Breast epithelium (tissue), 4 donors: ENCODE results near the gene PLA2G15. TPM values are rescaled to one million over a fixed set of nuclear protein-coding genes. Genes with fewer than 3 reads are reported as not detected.

Experiments
- DNase-seq, 2 donors: peaks; one replicate each; pipeline ENCODE4 v3.0.0-alpha.2; 2019; ENCODE audit warnings: low spot score in 2 of 2
- H3K27ac ChIP-seq, 2 donors: fragments of 200-600 bp; sonication (generic) in 1 of 2; one replicate each; pipeline ENCODE4 v1.5.1; 2016 to 2019; ENCODE audit warnings: mild to moderate bottlenecking in 1 of 2
- H3K27me3 ChIP-seq, 2 donors: fragments of 200-600 bp; sonication (generic) in 1 of 2; one replicate each; pipeline versions ENCODE4 v1.5.1 to v1.6.0; 2017 to 2019; ENCODE audit warnings: control low read depth in 1 of 2, mild to moderate bottlenecking in 1 of 2
- H3K36me3 ChIP-seq: fragments of 200-600 bp; one replicate; pipeline ENCODE4 v1.5.1; 2019
- H3K4me1 ChIP-seq, 2 donors: fragments of 200-600 bp; sonication (generic); one replicate each; pipeline ENCODE4 v1.5.1; 2016 to 2019; ENCODE audit warnings: control low read depth in 1 of 2
- H3K4me3 ChIP-seq, 3 donors: fragments of 200-600 bp; sonication (generic); 1 replicate in 2 of 3; 2 replicates in 1 of 3; pipeline ENCODE4 v1.5.1; 2016 to 2019; ENCODE audit warnings: mild to moderate bottlenecking in 3 of 3, moderate library complexity in 2 of 3
- H3K9me3 ChIP-seq, 2 donors: fragments of 200-600 bp; sonication (generic) in 1 of 2; one replicate each; pipeline ENCODE4 v1.5.1; 2016 to 2019; ENCODE audit warnings: control low read depth in 1 of 2
- CTCF ChIP-seq, 3 donors: fragments of 450-650 bp; IDR thresholded peaks; one replicate each; pipeline ENCODE4 v1.5.1; 2016 to 2017; ENCODE audit warnings: antibody characterized with exemption in 3 of 3, mild to moderate bottlenecking in 3 of 3, moderate library complexity in 3 of 3
- POLR2A ChIP-seq: fragments of 450-650 bp; IDR thresholded peaks from one replicate; pipeline ENCODE4 v1.6.1; 2016; ENCODE audit warnings: antibody characterized with exemption, mild to moderate bottlenecking, moderate library complexity
- POLR2AphosphoS5 ChIP-seq, 3 donors: sonication (generic); formaldehyde crosslinking; IDR thresholded peaks; one replicate each; pipeline ENCODE4 v1.6.1; 2017; ENCODE audit warnings: antibody characterized with exemption in 3 of 3
- intact Hi-C: fragments of 100-400 bp; cut with DNase I; formaldehyde crosslinking; loops from one replicate; pipeline ENCODE4 v1.15.1; 2023; ENCODE audit warnings: low total_unique reads
- total RNA-seq, 3 donors: library from RNA; depleted of rRNA; stranded (reverse); fragments of >200 nt; gene quantifications; one replicate each; pipeline ENCODE4 v1.1.0, GENCODE V29; 2016

The PLA2G15 gene
- total RNA-seq, 3 donors from 2014 or later, result 15.4 to 34.7 (median 19.8) TPM

- Histone ChIP-seq H3K9me3 (no peaks in the 10 kb centered on the region), H3K36me3 (no peaks in the 10 kb centered on the region), H3K4me1 (no peaks in the 10 kb centered on the region), H3K27me3 (no peaks in the 10 kb centered on the region), H3K4me3 (peak overlapping the region; percentile 31 to 72 (median 68)), H3K27ac (peak overlapping the region; percentile 90 to 94)
- intact Hi-C loops, result loop anchor here (10.0 kb wide), 1 partner anchor 150 kb away; the partner anchor contains the start of gene NFATC3
- TF ChIP-seq POLR2AphosphoS5 (IDR thresholded peaks at IDR 0.05) (peak in 1 of 3 donors; percentile 10), POLR2A (no peak)
- DNase-seq, result peak; percentile 50 to 79
These were observed 9.9 kb upstream of the PLA2G15 start for GRCh38 chr16:68235108-68235886.

- H3K36me3 ChIP-seq, result no peaks in the 10 kb centered on the region
- intact Hi-C loops, result loop anchor here (10.0 kb wide), 1 partner anchor 151 kb away; the partner anchor contains the start of gene NFATC3
- H3K4me3 ChIP-seq, result peak within 1 kb of the TSS; percentile 59 to 72 (median 68)
- no peaks in the 10 kb centered on the region for H3K4me1 ChIP-seq
- peak within 1 kb of the TSS; percentile 90 to 94 for H3K27ac ChIP-seq
- no peak for DNase-seq
- no peaks in the 10 kb centered on the region for H3K9me3 ChIP-seq
- no peaks in the 10 kb centered on the region for H3K27me3 ChIP-seq
- TF ChIP-seq POLR2A, result no peak
- no peak for TF ChIP-seq CTCF (IDR thresholded peaks at IDR 0.05)
- no peak for TF ChIP-seq POLR2AphosphoS5 (IDR thresholded peaks at IDR 0.05)
These were observed 9.4 kb upstream of the PLA2G15 start, which contains the start of gene ESRP2 for GRCh38 chr16:68235887-68236136. Gene ESRP2, minus strand, starts transcription at chr16:68236127. Its CDS starts 82 bp downstream, at chr16:68236045.

GRCh38 chr16:68236137-68236825, 8.9 kb upstream of the PLA2G15 start:
- Histone ChIP-seq H3K9me3 (no peaks in the 10 kb centered on the region), H3K27ac (peak overlapping the region; percentile 90 to 94), H3K36me3 (no peaks in the 10 kb centered on the region), H3K4me3 (peak overlapping the region; percentile 59 to 72 (median 68)), H3K4me1 (no peaks in the 10 kb centered on the region), H3K27me3 (no peaks in the 10 kb centered on the region)
- DNase-seq, result peak; percentile 87 to 89
- intact Hi-C loops, result loop anchor here (10.0 kb wide), 1 partner anchor 151 kb away; the partner anchor contains the start of gene NFATC3
- TF ChIP-seq POLR2A (peak; percentile 84), CTCF (IDR thresholded peaks at IDR 0.05) (no peak), POLR2AphosphoS5 (IDR thresholded peaks at IDR 0.05) (peak; percentile 18 to 76 (median 34))

- no peak for DNase-seq
- TF ChIP-seq POLR2A (no peak), CTCF (IDR thresholded peaks at IDR 0.05) (no peak), POLR2AphosphoS5 (IDR thresholded peaks at IDR 0.05) (no peak)
- Histone ChIP-seq H3K27ac (peak overlapping the region; percentile 90 to 94), H3K4me3 (peak overlapping the region; percentile 59 to 72 (median 68)), H3K9me3 (no peaks in the 10 kb centered on the region), H3K36me3 (no peaks in the 10 kb centered on the region), H3K27me3 (no peaks in the 10 kb centered on the region), H3K4me1 (no peaks in the 10 kb centered on the region)
- intact Hi-C loops, result loop anchor here (10.0 kb wide), 1 partner anchor 152 kb away; the partner anchor contains the start of gene NFATC3
These were observed 8.3 kb upstream of the PLA2G15 start for GRCh38 chr16:68236826-68237242.

- intact Hi-C loops, result loop anchor here (10.0 kb wide), 1 partner anchor 153 kb away; the partner anchor contains the start of gene NFATC3
- Histone ChIP-seq H3K4me1 (no peaks in the 10 kb centered on the region), H3K36me3 (no peaks in the 10 kb centered on the region), H3K4me3 (peak overlapping the region; percentile 59 to 72 (median 68)), H3K9me3 (no peaks in the 10 kb centered on the region), H3K27me3 (no peaks in the 10 kb centered on the region), H3K27ac (peak overlapping the region; percentile 90 to 94)
- peak; percentile 98 to 99 for DNase-seq
- TF ChIP-seq POLR2A, result peak; percentile 35
- peak; percentile 84 to 98 (median 92) for TF ChIP-seq POLR2AphosphoS5 (IDR thresholded peaks at IDR 0.05)
- peak in 1 of 3 donors; percentile 8 for TF ChIP-seq CTCF (IDR thresholded peaks at IDR 0.05)
These were observed 7.7 kb upstream of the PLA2G15 start for GRCh38 chr16:68237243-68238028.
